SK-N-SH (cell line): Measurements from ENCODE around the gene ASXL2.

Experiments
- EP300 ChIP-seq, 2 experiments: IDR thresholded peaks; 2 replicates each; pipeline versions ENCODE4 v1.4.0 to v1.6.1; 2012; ENCODE audit warnings: borderline replicate concordance in 1 of 2, low read depth in 1 of 2, low read length in 1 of 2
- GABPA ChIP-seq: IDR thresholded peaks from 2 replicates; pipeline ENCODE4 v1.4.0; 2012; ENCODE audit warnings: low read depth, mild to moderate bottlenecking
- RAD21 ChIP-seq: IDR thresholded peaks from 2 replicates; pipeline ENCODE4 v1.6.1; 2012; ENCODE audit warnings: mild to moderate bottlenecking, low read length
- SIN3A ChIP-seq: IDR thresholded peaks from 2 replicates; pipeline ENCODE4 v1.6.1; 2012; ENCODE audit warnings: low read depth, mild to moderate bottlenecking, low read length, moderate library complexity, borderline replicate concordance
- TF ChIP-seq, protein P1 (sequence below): fragments of 200-600 bp; sonication (generic); IDR thresholded peaks from 2 replicates; pipeline ENCODE4 v1.6.1; 2017; ENCODE audit warnings: antibody characterized with exemption, mild to moderate bottlenecking, moderate library complexity
- TF ChIP-seq, protein P2 (sequence below): IDR thresholded peaks from 2 replicates; pipeline ENCODE4 v1.4.0; 2012; ENCODE audit warnings: low read depth, borderline replicate concordance

DNA sequence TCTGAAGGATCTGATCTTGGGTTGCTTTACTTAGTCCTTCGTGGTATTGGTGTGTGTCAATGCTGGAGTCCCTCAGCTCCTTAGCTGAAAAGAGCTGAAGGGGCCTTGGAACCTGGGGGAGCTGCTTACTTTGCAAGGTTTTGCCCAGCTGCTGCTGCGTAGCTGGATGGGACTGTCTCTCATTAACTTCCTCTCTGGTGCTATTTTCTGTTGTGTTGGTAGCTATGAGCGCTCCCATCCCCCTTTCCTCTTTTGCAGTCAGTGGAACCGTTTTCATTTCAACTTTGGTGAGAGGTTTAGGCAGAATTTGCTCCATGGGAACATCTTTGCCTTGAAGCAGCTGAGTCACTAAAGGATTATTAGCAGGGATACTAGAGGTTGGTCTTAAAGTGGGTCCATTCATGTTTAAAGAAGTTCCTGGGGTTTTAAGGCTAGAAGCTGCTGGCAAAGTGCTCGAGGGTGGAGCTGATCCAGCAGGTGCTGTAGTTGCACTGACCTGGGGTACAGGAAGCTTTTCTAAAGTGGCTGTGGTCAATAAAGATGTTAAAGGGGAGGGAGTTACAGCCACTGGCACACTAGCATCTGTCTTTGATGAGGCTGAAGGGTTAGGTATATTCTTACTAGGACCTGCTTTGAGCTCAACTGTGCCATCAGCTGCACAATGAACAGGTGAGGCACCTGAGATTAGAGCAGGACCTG lies 135.0 kb downstream of the ASXL2 start:
- no peak for TF ChIP-seq EP300 (IDR thresholded peaks at IDR 0.05; ENCODE audit: borderline replicate concordance in 1 of 2, low read depth in 1 of 2, low read length in 1 of 2)
- TF ChIP-seq GABPA = no peak
- TF ChIP-seq, protein P1, sequence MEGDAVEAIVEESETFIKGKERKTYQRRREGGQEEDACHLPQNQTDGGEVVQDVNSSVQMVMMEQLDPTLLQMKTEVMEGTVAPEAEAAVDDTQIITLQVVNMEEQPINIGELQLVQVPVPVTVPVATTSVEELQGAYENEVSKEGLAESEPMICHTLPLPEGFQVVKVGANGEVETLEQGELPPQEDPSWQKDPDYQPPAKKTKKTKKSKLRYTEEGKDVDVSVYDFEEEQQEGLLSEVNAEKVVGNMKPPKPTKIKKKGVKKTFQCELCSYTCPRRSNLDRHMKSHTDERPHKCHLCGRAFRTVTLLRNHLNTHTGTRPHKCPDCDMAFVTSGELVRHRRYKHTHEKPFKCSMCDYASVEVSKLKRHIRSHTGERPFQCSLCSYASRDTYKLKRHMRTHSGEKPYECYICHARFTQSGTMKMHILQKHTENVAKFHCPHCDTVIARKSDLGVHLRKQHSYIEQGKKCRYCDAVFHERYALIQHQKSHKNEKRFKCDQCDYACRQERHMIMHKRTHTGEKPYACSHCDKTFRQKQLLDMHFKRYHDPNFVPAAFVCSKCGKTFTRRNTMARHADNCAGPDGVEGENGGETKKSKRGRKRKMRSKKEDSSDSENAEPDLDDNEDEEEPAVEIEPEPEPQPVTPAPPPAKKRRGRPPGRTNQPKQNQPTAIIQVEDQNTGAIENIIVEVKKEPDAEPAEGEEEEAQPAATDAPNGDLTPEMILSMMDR = no peak
- no peak for TF ChIP-seq RAD21
- TF ChIP-seq, protein P2, sequence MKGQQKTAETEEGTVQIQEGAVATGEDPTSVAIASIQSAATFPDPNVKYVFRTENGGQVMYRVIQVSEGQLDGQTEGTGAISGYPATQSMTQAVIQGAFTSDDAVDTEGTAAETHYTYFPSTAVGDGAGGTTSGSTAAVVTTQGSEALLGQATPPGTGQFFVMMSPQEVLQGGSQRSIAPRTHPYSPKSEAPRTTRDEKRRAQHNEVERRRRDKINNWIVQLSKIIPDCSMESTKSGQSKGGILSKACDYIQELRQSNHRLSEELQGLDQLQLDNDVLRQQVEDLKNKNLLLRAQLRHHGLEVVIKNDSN = no peak
- TF ChIP-seq SIN3A = no peak
